Fibroblast of upper back skin (primary cell): Measurements from ENCODE around the gene NBEA.
"Not testable (repeated sequence)": the region's sequence is repeated elsewhere in the genome, so short reads cannot be mapped to it uniquely, and the experiment has no call there.

Experiments
- DNase-seq: peaks from one replicate; pipeline ENCODE4 v3.0.0-alpha.2; 2013

NBEA gene

DNA sequence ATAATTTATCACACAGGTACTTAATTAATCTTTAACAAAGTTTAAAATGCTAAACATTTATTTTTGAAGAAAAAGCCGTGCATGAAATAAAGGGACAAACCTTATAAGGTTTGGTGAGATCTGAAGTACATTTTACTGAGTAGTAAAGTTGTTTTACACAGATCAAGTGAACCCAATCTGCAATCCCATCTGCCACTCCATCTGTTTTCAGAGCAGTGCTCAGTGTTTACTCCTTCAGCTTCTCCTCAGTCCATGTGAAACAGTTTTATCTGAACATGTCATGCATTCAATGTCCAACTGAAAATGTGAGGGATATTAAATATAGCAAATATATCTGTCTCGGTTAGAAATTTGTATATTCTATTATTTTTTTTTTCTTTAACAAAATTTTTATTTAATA lies 367.6 kb downstream of the NBEA start:
- no peak for DNase-seq

DNA sequence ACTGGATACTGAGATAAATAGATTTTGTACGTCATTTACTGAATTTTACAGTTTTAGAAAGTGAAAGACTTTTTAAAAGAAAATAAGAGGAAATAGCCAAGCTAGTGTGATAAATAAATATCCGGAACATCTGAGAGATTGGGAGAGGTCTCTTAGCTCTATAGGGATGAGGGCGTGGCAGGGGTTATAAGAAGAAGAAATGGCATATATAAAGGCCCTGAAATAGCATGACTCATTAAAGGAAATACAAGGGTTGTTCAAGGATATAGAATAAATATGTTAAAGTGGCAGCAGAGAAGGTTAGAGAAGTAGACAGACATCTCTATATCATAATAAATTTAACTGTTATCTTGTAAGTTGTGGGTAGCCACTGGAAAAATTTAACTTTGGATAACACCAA lies 390.1 kb downstream of the NBEA start:
- DNase-seq = no peak

DNA sequence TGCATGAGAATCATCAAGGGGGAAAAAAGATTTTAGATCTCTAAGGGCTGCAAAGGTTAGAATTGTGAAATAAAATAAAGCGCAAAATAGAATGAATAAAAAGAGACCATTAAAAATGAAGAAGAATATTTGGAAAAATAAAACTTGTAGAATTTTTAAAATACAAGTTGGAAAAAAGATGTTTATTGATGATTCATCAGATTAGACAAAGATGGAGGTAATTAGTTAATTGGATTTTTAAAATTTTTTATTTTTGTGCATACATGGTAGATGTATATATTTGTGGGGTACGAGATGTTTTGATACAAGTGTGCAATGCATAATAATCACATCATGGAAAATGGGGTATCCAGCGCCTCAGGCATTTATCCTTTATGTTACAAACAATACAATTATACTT lies 391.1 kb downstream of the NBEA start:
- no peak for DNase-seq

GRCh38 chr13:35342440-35342839 lies 400.4 kb downstream of the NBEA start:
- DNase-seq = no peak

DNA sequence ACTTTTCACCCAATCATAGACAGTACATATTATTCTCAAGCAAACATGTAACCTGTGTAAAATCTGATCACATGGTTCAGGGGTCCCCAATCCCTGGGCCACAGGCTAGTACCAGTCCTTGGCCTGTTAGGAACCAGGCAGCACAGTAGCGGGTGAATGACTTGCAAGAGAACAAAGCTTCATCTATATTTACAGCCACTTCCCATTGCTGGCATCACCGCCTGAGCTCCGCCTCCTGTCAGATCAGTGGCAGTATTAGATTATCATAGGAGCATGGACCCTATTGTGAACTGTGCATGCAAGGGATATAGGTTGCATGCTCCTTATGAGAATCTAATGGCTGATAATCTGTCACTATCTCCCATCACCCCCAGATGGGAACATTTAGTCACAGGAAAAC lies 401.3 kb downstream of the NBEA start:
- DNase-seq = no peak

GRCh38 chr13:35345992-35346391 lies 403.9 kb downstream of the NBEA start:
- no peak for DNase-seq

DNA sequence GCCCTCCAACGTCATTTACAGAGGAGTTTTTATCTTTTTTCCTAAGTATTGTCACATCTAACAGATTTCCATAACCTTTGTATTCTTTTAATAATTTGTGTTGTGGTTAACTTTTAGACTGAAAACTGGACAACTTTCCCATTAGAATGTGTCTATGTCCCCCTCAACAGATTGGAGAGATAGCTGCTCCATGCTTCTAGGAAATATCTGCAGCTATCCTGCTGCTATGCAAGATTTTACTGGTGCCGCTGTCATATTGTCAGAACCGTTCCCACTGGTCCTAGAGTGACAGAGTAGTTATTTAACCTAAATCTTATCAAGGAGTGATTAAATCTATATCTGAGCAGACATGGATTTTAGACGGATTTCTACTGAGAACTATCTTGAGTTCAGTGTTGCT lies 404.4 kb downstream of the NBEA start:
- no peak for DNase-seq

- DNase-seq = no peak
Observed at GRCh38 chr13:35347679-35348205, 405.7 kb downstream of the NBEA start.

- no peak for DNase-seq
Observed at GRCh38 chr13:35349052-35349451, 407.0 kb downstream of the NBEA start.

DNA sequence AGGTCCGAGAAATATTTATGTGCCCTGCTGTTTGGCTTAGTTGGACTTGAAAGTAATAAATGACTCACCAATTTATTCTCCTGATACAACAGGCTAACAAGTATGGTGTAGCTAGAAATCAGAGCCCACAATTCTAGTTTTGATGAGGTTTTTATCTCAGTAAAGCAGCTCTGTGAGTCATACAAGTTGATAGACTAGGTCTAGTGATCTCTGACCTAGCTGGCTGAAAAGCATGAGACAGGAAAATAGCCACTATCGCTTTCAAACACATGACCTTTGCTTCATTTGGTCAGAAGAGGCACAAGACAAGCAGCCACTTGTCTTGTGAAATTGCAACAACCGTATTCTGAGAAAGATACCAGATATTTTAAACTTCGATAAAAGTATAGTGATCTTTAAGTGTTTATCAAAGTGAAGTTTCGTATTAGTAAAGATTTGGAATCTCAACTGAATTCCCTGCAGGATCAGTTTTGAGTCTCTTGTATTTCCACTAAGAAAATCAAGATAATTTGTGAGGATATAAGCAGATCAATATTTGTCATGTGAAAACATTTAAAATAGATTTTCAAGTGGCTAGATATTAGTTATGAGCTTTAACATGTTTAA lies 407.7 kb downstream of the NBEA start:
- DNase-seq = no peak

DNA sequence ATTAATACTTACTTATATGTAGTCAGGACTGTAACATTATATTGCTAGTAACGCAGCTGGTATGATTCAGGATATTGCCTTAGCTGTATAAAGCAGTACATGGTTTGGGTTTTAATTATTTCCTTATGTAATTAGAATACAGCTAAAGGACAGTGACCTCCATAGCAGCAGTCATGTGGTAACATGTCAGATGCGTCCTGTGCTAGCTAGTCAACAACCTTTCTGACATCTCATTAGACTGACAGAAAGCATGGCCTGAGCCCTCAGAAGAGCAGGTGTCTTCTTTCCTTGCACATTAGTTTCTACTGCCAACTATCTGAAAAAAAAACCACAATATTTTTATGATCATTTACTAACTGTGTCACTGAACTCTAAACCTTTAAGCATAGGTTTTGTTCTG lies 412.2 kb downstream of the NBEA start:
- DNase-seq = no peak

- DNase-seq = no peak
Observed at GRCh38 chr13:35354882-35355281, 412.8 kb downstream of the NBEA start.

GRCh38 chr13:35356572-35356971 lies 414.5 kb downstream of the NBEA start:
- DNase-seq = no peak

- no peak for DNase-seq
Observed at GRCh38 chr13:35365883-35366282, 423.8 kb downstream of the NBEA start.

DNA sequence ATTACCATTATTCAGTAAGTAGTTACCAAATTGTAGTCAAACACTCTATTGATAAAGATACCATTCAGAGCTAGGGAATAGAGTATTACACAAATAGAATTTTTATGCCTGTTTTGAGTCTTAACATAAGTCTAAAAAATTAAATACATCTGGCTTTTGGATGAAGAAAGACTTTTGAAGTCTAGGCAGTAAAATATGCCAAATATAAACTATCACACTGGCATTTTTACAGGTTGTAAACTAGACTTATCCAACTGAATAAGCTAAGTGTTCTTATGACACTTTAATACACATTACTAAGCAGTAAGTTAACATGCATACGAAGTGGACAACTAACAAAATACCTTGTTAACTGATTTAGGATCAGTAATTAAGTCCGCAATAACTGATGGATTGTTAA lies 425.5 kb downstream of the NBEA start:
- no peak for DNase-seq

DNA sequence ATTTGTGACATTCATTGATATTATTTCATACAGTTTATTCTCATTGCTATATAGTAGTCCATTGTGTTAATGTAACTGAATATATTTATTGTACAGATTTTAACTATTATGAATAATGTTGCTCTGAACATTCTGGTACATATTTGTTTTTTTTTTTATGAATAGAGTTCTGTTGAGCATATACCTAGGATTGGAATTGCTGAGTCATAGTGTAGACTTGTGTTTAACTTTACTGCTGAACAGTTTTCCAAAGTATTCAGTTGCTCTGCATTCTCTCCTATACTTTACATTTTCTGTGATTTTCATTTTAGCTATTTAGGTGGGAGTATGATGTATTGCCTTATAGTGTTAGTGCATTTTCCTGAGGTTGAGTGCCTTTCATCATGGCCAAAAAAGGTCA lies 436.9 kb downstream of the NBEA start:
- peak; percentile 20 for DNase-seq

DNA sequence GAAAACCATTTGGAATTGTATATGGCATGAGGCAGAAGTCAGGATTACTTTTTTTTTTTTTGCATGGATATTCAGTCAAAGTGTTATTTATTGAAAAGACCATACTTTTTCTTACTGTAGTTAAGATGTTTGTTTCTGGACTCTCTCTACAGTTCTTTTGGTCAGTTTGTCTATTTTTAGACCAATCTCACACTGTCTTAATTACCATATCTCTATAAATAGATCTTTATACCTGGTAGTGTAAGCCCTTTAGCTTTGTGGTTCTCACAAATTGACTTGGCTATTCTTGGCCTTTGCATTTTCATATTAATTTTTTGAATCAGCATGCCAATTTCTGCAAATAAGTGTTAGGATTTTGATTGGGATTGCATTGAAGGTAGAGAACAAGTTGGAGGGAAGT lies 437.6 kb downstream of the NBEA start:
- DNase-seq = no peak

DNA sequence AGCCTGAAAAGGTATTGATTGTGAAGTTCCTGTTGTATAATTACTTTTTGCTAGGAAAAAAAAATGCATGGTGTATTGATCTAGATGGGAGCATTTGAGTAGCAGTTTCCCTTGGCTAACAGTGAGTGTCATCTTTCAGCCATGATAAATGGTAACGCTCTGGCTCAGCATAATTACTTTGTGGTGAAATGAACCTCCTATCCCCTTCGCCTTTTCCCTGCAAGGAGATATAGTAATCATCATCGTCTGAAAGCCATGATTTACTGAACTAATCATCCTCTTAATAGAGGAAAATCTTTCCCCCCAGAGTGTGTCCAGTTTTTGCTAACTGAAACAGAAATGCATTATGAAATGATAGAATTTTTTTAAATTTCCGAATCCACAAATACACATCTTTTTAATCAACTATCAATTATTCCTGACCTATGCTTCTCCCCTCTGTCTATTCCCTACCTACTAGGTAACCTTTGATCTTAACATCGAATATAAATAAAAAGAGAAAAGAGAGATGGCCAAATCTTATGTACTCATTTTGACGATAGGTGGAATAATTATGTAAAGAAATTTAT lies 445.7 kb downstream of the NBEA start:
- DNase-seq = peak; percentile 24

GRCh38 chr13:35388441-35389355 lies 446.6 kb downstream of the NBEA start:
- DNase-seq = peak; percentile 65

DNA sequence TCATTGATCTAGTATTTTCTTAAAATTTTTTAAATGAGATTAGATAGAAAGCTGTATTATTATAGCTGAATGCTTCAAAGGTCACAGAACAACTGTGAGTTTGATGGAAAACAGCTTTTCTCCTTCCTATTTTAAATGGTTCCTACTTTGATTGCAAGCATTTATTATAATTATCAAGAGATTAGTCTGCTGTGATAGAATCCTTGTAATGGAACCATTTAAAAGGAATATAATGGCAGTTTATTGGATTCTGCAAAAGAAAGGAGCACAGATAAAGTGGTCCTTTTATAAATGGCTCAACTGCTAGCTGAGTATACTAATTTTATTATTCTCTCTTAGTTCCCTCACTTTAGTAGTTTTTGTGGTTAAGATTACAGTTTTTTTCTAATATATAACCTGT lies 447.5 kb downstream of the NBEA start:
- DNase-seq = no peak

DNA sequence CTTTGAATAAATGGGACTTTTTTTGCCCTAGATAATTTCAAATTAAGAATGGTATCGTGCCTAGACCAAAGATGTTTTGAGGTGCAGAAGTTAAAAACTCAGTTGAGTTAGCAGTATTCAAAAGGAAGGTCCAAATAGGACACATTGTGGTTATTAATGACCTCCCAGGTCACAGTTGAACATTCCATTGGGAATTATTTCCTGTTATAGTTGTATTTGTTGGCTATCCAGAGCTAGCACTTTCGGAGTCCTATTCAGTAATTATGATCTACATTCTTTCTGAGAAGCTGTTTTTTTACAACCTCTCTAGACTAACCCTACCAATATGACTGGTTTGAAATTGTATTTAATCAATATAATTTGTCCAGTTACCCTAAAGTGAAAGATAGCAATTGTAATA lies 450.7 kb downstream of the NBEA start:
- DNase-seq = no peak

- no peak for DNase-seq
Observed at GRCh38 chr13:35393886-35394285, 451.8 kb downstream of the NBEA start.

DNA sequence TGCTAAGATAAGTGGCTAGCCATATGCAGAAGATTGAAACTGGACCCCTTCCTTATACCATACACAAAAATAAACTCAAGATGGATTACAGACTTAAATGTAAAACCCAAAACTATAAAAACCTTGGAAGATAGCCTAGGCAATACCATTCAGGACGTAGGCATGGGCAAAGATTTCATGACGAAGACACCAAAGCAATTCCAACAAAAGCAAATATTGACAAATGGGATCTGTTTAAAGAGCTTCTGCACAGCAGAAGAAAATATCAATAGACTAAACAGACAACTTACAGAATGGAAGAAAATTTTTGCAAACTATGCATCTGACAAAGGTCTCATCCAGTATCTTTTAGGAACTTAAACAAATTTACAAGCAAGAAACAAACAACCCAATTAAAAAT lies 466.2 kb downstream of the NBEA start:
- not testable (repeated sequence) for DNase-seq
